Measurements from ENCODE around the gene GRM5. TPM values are rescaled to one million over a fixed set of nuclear protein-coding genes. Genes with fewer than 3 reads are reported as not detected.
A peak's percentile ranks its signal among the peaks of the same experiment; 100 is the strongest.

Gene GRM5
- total RNA-seq, 1 experiment from 2014 or later = not detected

- Histone ChIP-seq H3K4me3 (ENCODE audit: low read length) (peak overlapping the region; percentile 14; the same call in 1 of the 2 replicates), H3K4me1 (ENCODE audit: insufficient read depth, low read length) (peaks cover 79% of the 10 kb centered on the region), H3K27me3 (ENCODE audit: low read length) (no peaks in the 10 kb centered on the region), H2AFZ (ENCODE audit: low read length) (peak overlapping the region; percentile 24; the same call in 1 of the 2 replicates), H3K9me3 (ENCODE audit: low read length) (no peaks in the 10 kb centered on the region), H3K27ac (ENCODE audit: low read length) (peak overlapping the region; percentile 73), H3K9me2 (replicated peaks; ENCODE audit: low read length) (no peaks in the 10 kb centered on the region), H3F3A (ENCODE audit: low read length, unreplicated experiment) (peaks cover 13% of the 10 kb centered on the region), H3K9ac (ENCODE audit: low read length) (no peak overlapping the region), H3K36me3 (ENCODE audit: low read depth, low read length) (no peaks in the 10 kb centered on the region), H4K20me1 (ENCODE audit: low read length) (no peaks in the 10 kb centered on the region), H3K4me2 (ENCODE audit: low read length) (peak overlapping the region; percentile 62), H3K79me2 (ENCODE audit: low read length) (no peaks in the 10 kb centered on the region)
- BruUV-seq (replicated peaks) = no TSS peak
- DNase-seq (peak; percentile 90), ATAC-seq (peak; percentile 61)
- ChIA-PET POLR2A (ENCODE audit: unreplicated experiment) (no interaction called here), CTCF (interaction anchor here (0.5 to 1.1 kb wide), 2 partner anchors 27 to 53 kb away, joined by 3 to 4 read pairs; no protein-coding TSS in a partner anchor)
- intact Hi-C loops (cut with micrococcal nuclease) = loop anchor here (2.0 to 10.0 kb wide), 5 partner anchors 54 to 588 kb away; partner anchors contain the start of gene CTSC
- TF ChIP-seq CTCF (conservative IDR thresholded peaks at IDR 0.05; ENCODE audit: low read depth, low read length) (no peak), EZH2 (IDR thresholded peaks at IDR 0.05; ENCODE audit: low read length, unreplicated experiment) (no peak), EZH2phosphoT487 (IDR thresholded peaks at IDR 0.05; ENCODE audit: borderline replicate concordance, low read length) (no peak)
Observed at GRCh38 chr11:88482871-88483301, 582.9 kb downstream of the GRM5 start.

DNA sequence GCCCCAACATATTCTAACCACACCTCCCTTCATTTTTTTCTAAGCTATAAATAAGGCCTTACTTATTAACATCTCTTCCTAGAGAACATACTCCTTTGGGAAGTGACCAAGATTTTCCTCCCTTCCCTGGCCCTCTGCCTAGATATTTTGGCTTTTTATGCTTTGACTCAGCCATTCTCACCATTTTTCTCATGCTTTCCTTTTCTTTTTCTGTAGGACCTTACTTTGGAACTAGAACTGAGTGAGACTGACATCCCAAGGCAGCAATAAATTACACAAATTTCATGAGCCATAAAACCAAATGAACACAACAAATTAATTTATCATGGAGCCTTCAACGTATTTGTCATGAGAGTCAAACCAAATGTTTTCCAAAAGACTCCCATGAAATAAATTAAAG is 585.6 kb downstream of the GRM5 start:
- H3K9me3 ChIP-seq (ENCODE audit: low read length) = no peaks in the 10 kb centered on the region
- intact Hi-C loops (cut with micrococcal nuclease) = loop anchor here (5.0 to 10.0 kb wide), 4 partner anchors 78 to 585 kb away; partner anchors contain the start of gene CTSC
- TF ChIP-seq EZH2 (IDR thresholded peaks at IDR 0.05; ENCODE audit: low read length, unreplicated experiment) (no peak), CTCF (conservative IDR thresholded peaks at IDR 0.05; ENCODE audit: low read depth, low read length) (no peak), EZH2phosphoT487 (IDR thresholded peaks at IDR 0.05; ENCODE audit: borderline replicate concordance, low read length) (no peak)
- peak overlapping the region; percentile 0; the same call in 1 of the 2 replicates for H3K9ac ChIP-seq (ENCODE audit: low read length)
- no peaks in the 10 kb centered on the region for H4K20me1 ChIP-seq (ENCODE audit: low read length)
- H3K4me2 ChIP-seq (ENCODE audit: low read length) = peak overlapping the region; percentile 29
- ChIA-PET POLR2A (ENCODE audit: unreplicated experiment) (no interaction called here), CTCF (interaction anchor here (0.5 kb wide), 1 partner anchor 58 kb away, joined by 6 read pairs; no protein-coding TSS in a partner anchor)
- peaks cover 13% of the 10 kb centered on the region for H3F3A ChIP-seq (ENCODE audit: low read length, unreplicated experiment)
- peak; percentile 25 for ATAC-seq
- H3K9me2 ChIP-seq (replicated peaks; ENCODE audit: low read length) = no peaks in the 10 kb centered on the region
- H3K36me3 ChIP-seq (ENCODE audit: low read depth, low read length) = no peaks in the 10 kb centered on the region
- no peaks in the 10 kb centered on the region for H3K27me3 ChIP-seq (ENCODE audit: low read length)
- BruUV-seq (replicated peaks) = no TSS peak
- H3K4me1 ChIP-seq (ENCODE audit: insufficient read depth, low read length) = peaks cover 77% of the 10 kb centered on the region
- peak; percentile 97 for DNase-seq
- H3K79me2 ChIP-seq (ENCODE audit: low read length) = no peaks in the 10 kb centered on the region
- no peak overlapping the region for H2AFZ ChIP-seq (ENCODE audit: low read length)
- no peak overlapping the region for H3K4me3 ChIP-seq (ENCODE audit: low read length)
- H3K27ac ChIP-seq (ENCODE audit: low read length) = peak overlapping the region; percentile 61

DNA sequence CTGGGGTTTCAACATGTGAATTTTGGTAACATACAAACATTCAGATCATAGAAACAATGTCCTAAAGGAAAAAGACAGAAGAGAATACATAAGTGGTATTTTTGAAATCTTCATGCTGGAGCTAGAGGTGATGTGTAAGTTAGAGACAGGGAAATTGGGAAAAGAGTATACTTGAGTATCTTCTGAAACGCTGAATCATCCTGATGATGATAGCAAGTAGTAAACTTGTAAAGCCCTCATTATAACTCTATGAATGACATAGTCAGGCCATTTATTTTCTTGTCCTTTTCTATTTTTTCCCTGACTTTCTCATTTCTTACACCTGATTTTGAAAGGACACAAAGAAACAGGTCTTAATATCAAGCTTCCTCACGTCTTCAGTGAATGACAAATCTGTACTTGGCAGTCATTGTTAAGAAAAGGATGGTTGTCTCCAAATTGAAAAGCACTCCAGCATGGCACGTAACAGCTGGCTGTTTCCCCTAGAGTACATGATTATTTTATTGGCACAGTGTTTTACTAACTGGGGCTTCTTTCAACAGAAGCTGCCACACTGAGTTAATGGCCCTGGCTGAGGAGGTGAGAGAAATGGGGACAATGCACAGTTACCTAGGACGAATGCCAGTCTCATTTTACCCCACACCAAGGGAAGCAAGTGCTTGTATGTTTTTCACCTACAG is 587.5 kb downstream of the GRM5 start:
- ChIA-PET CTCF (interaction anchor here (0.5 kb wide), 1 partner anchor 59 kb away, joined by 10 read pairs; no protein-coding TSS in a partner anchor), POLR2A (ENCODE audit: unreplicated experiment) (no interaction called here)
- Histone ChIP-seq H3F3A (ENCODE audit: low read length, unreplicated experiment) (peaks cover 13% of the 10 kb centered on the region), H3K4me2 (ENCODE audit: low read length) (no peak overlapping the region), H3K79me2 (ENCODE audit: low read length) (no peaks in the 10 kb centered on the region), H3K36me3 (ENCODE audit: low read depth, low read length) (no peaks in the 10 kb centered on the region), H3K4me1 (ENCODE audit: insufficient read depth, low read length) (peaks cover 58% of the 10 kb centered on the region), H4K20me1 (ENCODE audit: low read length) (no peaks in the 10 kb centered on the region), H3K9ac (ENCODE audit: low read length) (no peak overlapping the region), H3K27me3 (ENCODE audit: low read length) (no peaks in the 10 kb centered on the region), H3K9me2 (replicated peaks; ENCODE audit: low read length) (no peaks in the 10 kb centered on the region), H3K27ac (ENCODE audit: low read length) (no peak overlapping the region), H3K9me3 (ENCODE audit: low read length) (no peaks in the 10 kb centered on the region), H2AFZ (ENCODE audit: low read length) (no peak overlapping the region), H3K4me3 (ENCODE audit: low read length) (no peak overlapping the region)
- DNase-seq (no peak), ATAC-seq (no peak)
- TF ChIP-seq EZH2phosphoT487 (IDR thresholded peaks at IDR 0.05; ENCODE audit: borderline replicate concordance, low read length) (no peak), CTCF (conservative IDR thresholded peaks at IDR 0.05; ENCODE audit: low read depth, low read length) (no peak), EZH2 (IDR thresholded peaks at IDR 0.05; ENCODE audit: low read length, unreplicated experiment) (no peak)
- intact Hi-C loops (cut with micrococcal nuclease) = no loop called here
- no TSS peak for BruUV-seq (replicated peaks)

All from PC-3 (cell line).